Measurements from ENCODE around the gene SCD. TPM values are rescaled to one million over a fixed set of nuclear protein-coding genes. Genes with fewer than 3 reads are reported as not detected.
"Not testable (repeated sequence)": the region's sequence is repeated elsewhere in the genome, so short reads cannot be mapped to it uniquely, and the experiment has no call there.

The SCD gene
- total RNA-seq, 1 donor from 2014 or later, result 252 TPM

DNA sequence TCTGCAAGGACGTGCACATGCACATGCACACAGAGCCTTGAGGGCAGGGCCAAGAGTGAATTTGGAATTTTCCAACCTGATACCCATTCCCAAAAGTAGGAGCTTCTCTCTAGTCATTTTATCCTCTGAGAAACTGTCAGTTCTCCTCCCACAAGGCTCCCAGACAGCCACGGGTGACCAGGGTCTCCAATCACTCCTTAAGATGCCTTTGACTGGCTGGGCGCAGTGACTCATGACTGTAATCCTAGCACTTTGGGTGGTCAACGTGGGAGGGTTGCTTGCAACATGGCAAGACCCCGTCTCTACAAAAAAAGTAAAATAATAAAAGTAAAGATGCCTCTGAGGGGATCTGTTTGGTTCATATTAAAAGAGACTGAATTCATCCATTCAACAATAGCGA is 13.2 kb downstream of the SCD start:
- no peak for DNase-seq
- Mint-ChIP-seq H3K27ac (peak overlapping the region; percentile 45), H3K36me3 (ENCODE audit: low read depth) (peaks cover 84% of the 10 kb centered on the region), H3K9me3 (no peaks in the 10 kb centered on the region), H3K4me1 (peaks cover 68% of the 10 kb centered on the region), H3K4me3 (no peak overlapping the region), H3K27me3 (no peaks in the 10 kb centered on the region)
- intact Hi-C loops (cut with micrococcal nuclease), result no loop called here

DNA sequence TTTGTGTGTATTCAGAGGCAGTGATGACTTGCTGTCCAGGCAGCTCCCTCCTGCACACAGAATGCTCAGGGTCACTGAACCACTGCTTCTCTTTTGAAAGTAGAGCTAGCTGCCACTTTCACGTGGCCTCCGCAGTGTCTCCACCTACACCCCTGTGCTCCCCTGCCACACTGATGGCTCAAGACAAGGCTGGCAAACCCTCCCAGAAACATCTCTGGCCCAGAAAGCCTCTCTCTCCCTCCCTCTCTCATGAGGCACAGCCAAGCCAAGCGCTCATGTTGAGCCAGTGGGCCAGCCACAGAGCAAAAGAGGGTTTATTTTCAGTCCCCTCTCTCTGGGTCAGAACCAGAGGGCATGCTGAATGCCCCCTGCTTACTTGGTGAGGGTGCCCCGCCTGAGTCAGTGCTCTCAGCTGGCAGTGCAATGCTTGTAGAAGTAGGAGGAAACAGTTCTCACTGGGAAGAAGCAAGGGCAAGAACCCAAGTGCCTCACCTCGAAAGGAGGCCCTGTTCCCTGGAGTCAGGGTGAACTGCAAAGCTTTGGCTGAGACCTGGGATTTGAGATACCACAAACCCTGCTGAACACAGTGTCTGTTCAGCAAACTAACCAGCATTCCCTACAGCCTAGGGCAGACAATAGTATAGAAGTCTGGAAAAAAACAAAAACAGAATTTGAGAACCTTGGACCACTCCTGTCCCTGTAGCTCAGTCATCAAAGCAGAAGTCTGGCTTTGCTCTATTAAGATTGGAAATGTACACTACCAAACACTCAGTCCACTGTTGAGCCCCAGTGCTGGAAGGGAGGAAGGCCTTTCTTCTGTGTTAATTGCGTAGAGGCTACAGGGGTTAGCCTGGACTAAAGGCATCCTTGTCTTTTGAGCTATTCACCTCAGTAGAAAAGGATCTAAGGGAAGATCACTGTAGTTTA is 15.8 kb downstream of the SCD start:
- Mint-ChIP-seq H3K4me3 (no peak overlapping the region), H3K4me1 (peaks cover 56% of the 10 kb centered on the region), H3K27me3 (no peaks in the 10 kb centered on the region), H3K36me3 (ENCODE audit: low read depth) (peaks cover 68% of the 10 kb centered on the region), H3K27ac (peak overlapping the region; percentile 61), H3K9me3 (no peaks in the 10 kb centered on the region)
- intact Hi-C loops (cut with micrococcal nuclease), result no loop called here
- no peak for DNase-seq

DNA sequence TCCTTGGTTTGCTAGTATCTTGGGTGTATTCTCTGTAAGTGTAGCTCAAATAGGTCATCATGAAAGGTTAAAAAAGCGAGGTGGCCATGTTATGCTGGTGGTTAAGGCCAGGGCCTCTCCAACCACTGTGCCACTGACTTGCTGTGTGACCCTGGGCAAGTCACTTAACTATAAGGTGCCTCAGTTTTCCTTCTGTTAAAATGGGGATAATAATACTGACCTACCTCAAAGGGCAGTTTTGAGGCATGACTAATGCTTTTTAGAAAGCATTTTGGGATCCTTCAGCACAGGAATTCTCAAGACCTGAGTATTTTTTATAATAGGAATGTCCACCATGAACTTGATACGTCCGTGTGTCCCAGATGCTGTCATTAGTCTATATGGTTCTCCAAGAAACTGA is 17.1 kb downstream of the SCD start:
- Mint-ChIP-seq H3K36me3 (ENCODE audit: low read depth) (peaks cover 63% of the 10 kb centered on the region), H3K4me1 (peaks cover 53% of the 10 kb centered on the region), H3K4me3 (no peak overlapping the region), H3K27ac (no peak overlapping the region), H3K27me3 (no peaks in the 10 kb centered on the region), H3K9me3 (no peaks in the 10 kb centered on the region)
- intact Hi-C loops (cut with micrococcal nuclease), result no loop called here
- no peak for DNase-seq

DNA sequence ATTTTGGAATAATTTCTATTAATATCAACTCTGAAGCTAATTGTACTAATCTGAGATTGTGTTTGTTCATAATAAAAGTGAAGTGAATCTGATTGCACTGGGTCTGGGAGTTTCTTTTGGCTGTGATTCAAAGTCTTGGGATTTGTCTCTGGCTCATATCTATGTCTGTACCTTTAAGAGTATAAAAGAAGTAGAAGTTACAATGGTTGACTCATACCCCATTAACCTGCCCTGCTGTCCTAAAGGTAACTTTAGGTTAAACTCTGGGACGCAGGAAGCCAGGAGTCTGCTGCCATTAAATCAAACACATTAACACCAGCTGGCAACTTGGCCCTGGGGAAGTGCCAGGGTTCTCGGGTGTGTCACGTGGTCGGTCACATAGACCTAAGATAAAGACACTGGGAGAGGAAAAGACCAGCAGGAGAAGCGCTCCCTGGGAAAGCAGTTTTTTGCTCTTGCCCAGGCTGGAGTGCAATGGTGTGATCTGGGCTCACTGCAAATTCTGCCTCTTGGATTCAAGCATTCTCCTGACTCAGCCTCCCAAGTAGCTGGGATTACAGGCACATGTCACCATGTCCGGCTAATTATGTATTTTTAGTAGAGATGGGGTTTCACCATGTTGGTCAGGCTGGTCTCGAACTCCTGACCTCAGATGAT is 17.8 kb downstream of the SCD start:
- Mint-ChIP-seq H3K36me3 (ENCODE audit: low read depth) (peaks cover 56% of the 10 kb centered on the region), H3K27me3 (no peaks in the 10 kb centered on the region), H3K9me3 (no peaks in the 10 kb centered on the region), H3K4me3 (no peak overlapping the region), H3K4me1 (peaks cover 51% of the 10 kb centered on the region), H3K27ac (peak overlapping the region; percentile 41)
- intact Hi-C loops (cut with micrococcal nuclease), result no loop called here
- no peak for DNase-seq

DNA sequence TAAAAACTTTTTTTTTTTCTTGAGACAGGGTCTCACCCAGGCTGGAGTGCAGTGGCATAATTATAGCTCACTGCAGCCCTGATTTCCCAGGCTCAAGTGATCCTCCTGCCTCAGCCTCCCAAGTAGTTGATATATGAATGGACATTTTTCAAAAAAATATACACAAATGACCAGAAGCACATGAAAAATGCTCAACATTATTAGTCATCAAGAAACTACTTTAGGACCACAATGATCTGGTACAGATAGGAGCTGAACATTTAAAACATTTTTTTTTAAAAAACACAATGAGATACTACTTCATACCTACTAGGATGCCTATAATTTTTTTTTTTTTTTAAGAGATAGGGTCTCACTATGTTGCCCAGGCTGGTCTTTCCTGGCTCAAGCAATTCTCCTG is 21.7 kb downstream of the SCD start:
- intact Hi-C loops (cut with micrococcal nuclease), result no loop called here
- DNase-seq, result no peak
- H3K27me3 Mint-ChIP-seq, result no peaks in the 10 kb centered on the region
- H3K4me1 Mint-ChIP-seq, result peaks cover 40% of the 10 kb centered on the region
- no peak overlapping the region for H3K27ac Mint-ChIP-seq
- no peaks in the 10 kb centered on the region for H3K9me3 Mint-ChIP-seq
- peaks cover 21% of the 10 kb centered on the region for H3K36me3 Mint-ChIP-seq (ENCODE audit: low read depth)
- H3K4me3 Mint-ChIP-seq, result no peak overlapping the region

DNA sequence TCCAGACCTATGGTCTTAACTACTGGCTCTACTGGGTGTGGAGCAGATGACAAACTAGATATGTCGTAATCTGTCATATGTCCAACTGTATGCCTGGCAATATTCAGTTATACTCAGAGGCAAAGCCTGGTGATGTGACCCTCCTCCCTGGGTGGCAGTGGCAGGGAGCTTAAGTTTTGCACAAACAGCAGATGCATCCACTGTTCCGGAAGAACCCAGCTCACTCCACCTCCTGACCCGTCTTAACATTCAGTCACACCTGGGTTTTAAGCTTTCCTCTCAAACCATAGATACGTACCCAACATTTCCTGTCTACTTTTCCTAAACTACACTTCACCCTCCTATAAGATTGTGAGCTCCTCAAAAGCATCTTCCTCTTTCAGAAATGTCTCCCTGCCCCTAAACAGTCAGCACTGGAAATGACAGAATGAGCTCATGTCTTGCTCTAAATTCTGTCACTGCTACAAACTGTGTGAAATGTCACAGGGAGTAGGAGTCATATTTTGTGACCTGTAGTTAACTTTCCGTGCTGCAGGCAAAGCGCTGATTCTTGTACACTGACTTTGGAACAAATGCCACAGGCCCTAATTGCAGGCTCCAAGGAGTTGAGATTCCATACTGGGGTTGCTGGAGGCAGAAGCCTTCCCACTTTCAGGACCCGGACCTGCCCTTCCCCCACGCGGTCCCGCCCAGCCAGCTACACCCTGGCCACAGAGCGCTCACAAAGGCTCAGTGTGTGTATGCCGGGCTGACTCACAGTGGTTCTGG is 23.9 kb downstream of the SCD start:
- H3K27ac Mint-ChIP-seq, result peak overlapping the region; percentile 95
- intact Hi-C loops (cut with micrococcal nuclease), result loop anchor here (1.0 to 5.0 kb wide), 3 partner anchors 24 to 639 kb away; partner anchors contain the start of genes COX15, CUTC, NDUFB8 and SCD

DNA sequence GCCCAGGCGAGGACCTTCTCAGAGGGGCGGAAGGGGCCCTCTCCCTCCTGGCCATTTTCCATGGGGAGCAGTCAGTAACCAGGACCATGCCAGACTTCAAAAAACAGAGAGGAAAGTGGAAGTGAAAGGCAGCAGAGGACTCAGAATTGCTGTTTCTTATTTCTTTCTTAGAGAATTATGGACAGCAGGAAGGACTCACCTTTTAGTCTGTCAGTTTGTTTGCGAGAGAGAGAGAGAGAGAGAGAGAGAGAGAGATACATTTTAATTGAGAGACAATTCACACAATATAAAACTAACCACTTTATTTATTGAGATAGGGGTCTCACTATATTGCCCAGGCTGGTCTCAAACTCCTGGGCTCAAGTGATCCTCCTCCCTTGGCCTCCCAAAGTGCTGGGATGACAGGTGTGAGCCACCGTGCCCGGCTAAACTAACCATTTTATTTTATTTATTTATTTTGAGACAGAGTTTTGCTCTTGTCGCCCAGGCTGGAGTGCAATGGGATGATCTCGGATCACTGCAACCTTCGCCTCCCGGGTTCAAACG is 24.5 kb downstream of the SCD start:
- Mint-ChIP-seq H3K27me3 (no peaks in the 10 kb centered on the region), H3K9me3 (no peaks in the 10 kb centered on the region), H3K27ac (peak overlapping the region; percentile 95), H3K4me1 (peaks cover 38% of the 10 kb centered on the region), H3K36me3 (ENCODE audit: low read depth) (peaks cover 8% of the 10 kb centered on the region), H3K4me3 (peak overlapping the region; percentile 75)
- no peak for DNase-seq
- intact Hi-C loops (cut with micrococcal nuclease), result loop anchor here (1.0 to 5.0 kb wide), 4 partner anchors 24 to 639 kb away; partner anchors contain the start of genes COX15, CUTC, CWF19L1 and NDUFB8

More for the DNA sequence above, 23.9 kb downstream of the SCD start:
- DNase-seq, result peak; percentile 89
- H3K27me3 Mint-ChIP-seq, result no peaks in the 10 kb centered on the region
- H3K9me3 Mint-ChIP-seq, result no peaks in the 10 kb centered on the region
- peaks cover 10% of the 10 kb centered on the region for H3K36me3 Mint-ChIP-seq (ENCODE audit: low read depth)
- H3K4me3 Mint-ChIP-seq, result peak overlapping the region; percentile 75
- peaks cover 38% of the 10 kb centered on the region for H3K4me1 Mint-ChIP-seq

DNA sequence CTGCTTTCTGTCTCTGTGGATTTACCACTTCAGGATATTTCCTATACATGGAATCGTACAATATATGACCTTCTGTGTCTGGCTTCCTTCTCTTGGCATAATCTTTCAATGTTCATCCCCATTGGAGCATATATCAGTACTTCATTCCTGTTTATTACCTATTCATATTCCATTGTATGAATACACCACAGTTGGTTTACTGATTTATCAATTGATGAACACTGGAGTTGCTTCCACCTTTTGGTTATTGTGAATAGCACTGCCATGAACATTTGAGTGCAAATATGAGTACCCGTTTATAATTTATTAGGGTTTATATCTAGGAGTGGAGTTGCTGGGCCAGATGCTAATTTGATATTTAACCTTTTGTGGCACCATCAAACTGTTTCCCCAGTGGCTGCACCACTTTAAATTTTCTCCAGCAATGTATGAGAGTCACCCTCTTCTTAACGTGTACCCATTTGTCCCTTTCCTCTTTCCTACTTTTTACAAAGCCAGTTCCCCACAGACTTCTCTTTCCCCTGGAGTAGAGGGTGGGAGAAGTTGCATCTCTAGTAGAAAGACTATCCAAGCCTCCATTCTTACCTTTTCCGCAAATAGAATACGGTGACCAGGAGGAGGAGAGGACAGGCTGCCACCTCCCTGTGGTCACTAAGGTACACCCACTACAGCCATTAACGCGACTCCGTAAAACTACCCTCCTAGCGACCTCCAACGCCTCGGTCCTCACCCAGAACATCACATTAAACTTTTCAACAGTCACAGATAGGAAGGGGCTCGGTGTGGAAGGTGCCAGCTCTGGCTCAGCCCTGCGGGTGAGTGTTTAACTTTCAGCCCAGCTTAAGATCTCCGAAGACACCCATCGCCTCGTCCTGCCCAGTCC is 25.6 kb downstream of the SCD start:
- H3K27me3 Mint-ChIP-seq, result no peaks in the 10 kb centered on the region

DNA sequence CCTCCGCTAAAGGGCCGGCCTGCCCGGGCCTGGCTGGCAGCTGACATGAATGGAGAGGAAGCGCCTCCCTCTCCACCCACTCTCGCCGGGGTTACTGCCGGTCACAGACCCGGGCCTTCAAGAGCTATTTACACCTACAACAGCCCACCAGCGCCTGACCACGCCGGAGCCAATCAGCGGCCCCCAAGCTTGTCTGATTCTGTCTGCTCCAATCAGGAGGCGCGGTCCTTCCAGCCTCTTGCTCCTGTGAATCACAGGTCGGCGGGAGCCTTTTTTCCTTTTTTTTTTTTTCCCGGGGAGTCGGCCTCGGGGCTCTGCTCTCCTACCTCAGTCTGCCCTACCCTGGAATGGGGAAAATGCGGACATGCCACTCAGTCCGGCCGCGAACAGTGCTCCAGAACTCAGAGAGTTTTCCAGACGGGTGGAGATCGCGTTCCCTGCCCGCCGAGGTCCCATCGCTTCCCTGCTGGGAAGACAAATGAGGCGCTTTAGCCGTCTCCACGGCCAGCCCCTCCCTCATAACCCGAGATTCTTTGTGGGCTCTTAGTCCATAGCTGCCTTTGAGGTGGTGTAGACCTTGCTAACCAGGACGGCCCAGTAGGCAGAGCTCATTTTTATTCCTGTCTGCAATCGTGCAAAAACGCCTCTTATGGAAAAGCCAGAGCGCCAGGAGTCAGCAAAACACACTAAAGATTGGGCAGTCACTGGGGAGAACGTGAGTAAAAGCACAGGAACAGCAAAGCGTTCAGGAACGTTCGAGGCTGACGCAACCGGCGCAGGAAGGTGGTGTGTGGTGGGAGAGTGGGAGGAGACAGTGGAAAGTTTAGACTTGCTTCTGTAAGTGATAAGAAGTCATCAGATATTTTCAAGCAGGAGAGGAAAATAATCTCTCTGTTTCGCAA is 26.5 kb downstream of the SCD start:
- intact Hi-C loops (cut with micrococcal nuclease), result loop anchor here (1.0 to 5.0 kb wide), 9 partner anchors 17 to 641 kb away; partner anchors contain the start of genes BLOC1S2, COX15, CUTC and CWF19L1
- H3K4me3 Mint-ChIP-seq, result no peak overlapping the region
- no peak overlapping the region for H3K27ac Mint-ChIP-seq
- H3K36me3 Mint-ChIP-seq (ENCODE audit: low read depth), result peaks cover 2% of the 10 kb centered on the region
- peaks cover 39% of the 10 kb centered on the region for H3K4me1 Mint-ChIP-seq
- no peaks in the 10 kb centered on the region for H3K27me3 Mint-ChIP-seq
- DNase-seq, result peak; percentile 96
- no peaks in the 10 kb centered on the region for H3K9me3 Mint-ChIP-seq

More for the DNA sequence above, 25.6 kb downstream of the SCD start:
- H3K36me3 Mint-ChIP-seq (ENCODE audit: low read depth), result peaks cover 2% of the 10 kb centered on the region
- no peak overlapping the region for H3K27ac Mint-ChIP-seq
- no peaks in the 10 kb centered on the region for H3K9me3 Mint-ChIP-seq
- no peak for DNase-seq
- intact Hi-C loops (cut with micrococcal nuclease), result loop anchor here (1.0 to 5.0 kb wide), 4 partner anchors 61 to 640 kb away; partner anchors contain the start of genes COX15, CUTC, CWF19L1 and NDUFB8
- H3K4me1 Mint-ChIP-seq, result peaks cover 36% of the 10 kb centered on the region
- H3K4me3 Mint-ChIP-seq, result no peak overlapping the region

DNA sequence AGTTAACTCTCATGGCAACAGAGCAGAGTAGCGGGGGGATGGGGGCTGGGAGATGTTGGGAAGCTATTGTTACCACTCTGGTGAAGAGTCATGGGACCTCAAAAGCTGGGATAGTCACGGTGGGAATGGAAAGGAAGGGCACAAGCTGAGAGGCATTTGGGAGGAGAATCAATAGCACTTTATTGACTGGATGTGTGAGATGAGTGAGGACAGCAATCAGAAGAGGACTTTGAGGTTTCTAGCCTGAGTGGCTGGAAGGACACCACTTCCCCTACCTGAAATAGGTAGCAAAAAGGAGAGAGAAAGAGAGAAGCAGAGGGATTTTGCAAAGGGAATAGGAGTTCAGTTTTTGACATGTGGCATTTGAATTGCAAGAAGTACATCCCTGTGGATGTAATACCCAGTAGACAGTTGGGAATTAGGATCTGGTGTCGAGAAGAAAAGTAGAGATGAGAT is 27.2 kb downstream of the SCD start:
- no peak overlapping the region for H3K4me3 Mint-ChIP-seq
- DNase-seq, result no peak
- H3K9me3 Mint-ChIP-seq, result no peaks in the 10 kb centered on the region
- peaks cover 37% of the 10 kb centered on the region for H3K4me1 Mint-ChIP-seq
- intact Hi-C loops (cut with micrococcal nuclease), result loop anchor here (1.0 to 5.0 kb wide), 7 partner anchors 17 to 642 kb away; partner anchors contain the start of genes BLOC1S2, COX15, CUTC and ERLIN1
- peaks cover 2% of the 10 kb centered on the region for H3K36me3 Mint-ChIP-seq (ENCODE audit: low read depth)
- no peak overlapping the region for H3K27ac Mint-ChIP-seq
- no peaks in the 10 kb centered on the region for H3K27me3 Mint-ChIP-seq

DNA sequence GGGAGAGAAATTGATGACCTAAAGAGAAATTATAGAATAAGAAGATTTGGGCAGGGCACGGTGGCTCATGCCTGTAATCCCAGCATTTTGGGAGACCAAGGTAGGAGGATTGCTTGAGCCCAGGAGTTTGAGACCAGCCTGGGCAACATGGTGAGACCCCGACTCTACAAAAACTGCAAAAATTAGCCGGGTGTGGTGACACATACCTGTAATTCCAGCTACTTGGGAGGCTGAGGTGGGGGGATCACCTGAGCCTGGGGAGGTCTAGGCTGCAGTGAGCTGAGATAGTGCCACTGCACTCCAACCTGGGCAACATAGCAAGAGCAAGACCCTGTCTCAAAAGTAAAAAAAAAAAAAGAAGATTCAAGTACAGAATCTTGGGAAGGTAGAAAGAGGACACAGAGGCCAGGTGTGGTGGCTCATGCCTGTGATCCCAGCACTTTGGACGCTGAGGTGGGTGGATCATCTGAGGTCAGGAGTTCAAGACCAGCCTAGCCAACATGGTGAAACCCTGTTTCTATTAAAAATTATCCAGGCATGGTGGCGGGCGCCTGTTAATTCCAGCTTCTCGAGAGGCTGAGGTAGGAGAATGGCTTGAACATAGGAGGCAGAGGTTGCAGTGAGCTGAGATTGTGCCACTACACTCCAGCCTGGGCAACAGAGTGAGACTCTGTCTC is 27.8 kb downstream of the SCD start:
- DNase-seq; H3K27ac Mint-ChIP-seq; H3K9me3 Mint-ChIP-seq; H3K4me3 Mint-ChIP-seq; H3K36me3 Mint-ChIP-seq (ENCODE audit: low read depth); H3K27me3 Mint-ChIP-seq: not testable (repeated sequence)
- peaks cover 33% of the 10 kb centered on the region for H3K4me1 Mint-ChIP-seq
- intact Hi-C loops (cut with micrococcal nuclease), result loop anchor here (1.0 to 5.0 kb wide), 7 partner anchors 16 to 643 kb away; partner anchors contain the start of genes BLOC1S2, COX15, CUTC and ERLIN1

Measured in activated CD4-positive, alpha-beta T cell treated with anti-CD3 and anti-CD28 coated beads, Interleukin-2, amount 10 ng/mL, durations not matched to agents 24 days and 14 days (primary cell).